ENCODE results near the gene SPSB2.
A peak's percentile ranks its signal among the peaks of the same experiment; 100 is the strongest.

The SPSB2 gene

GRCh38 chr12:6840330-6840729, 32.8 kb downstream of the SPSB2 start:
- peak overlapping the region; percentile 69 for H3K4me3 ChIP-seq (ENCODE audit: low read length)
- H3K4me1 ChIP-seq (ENCODE audit: control insufficient read depth, low read length): peaks cover 48% of the 10 kb centered on the region
- no peaks in the 10 kb centered on the region for H3K36me3 ChIP-seq (ENCODE audit: control insufficient read depth, low read length)
- no peaks in the 10 kb centered on the region for H3K79me2 ChIP-seq (ENCODE audit: control insufficient read depth, low read length)
- no peaks in the 10 kb centered on the region for H3K27me3 ChIP-seq (ENCODE audit: control insufficient read depth, low read length)
- H4K20me1 ChIP-seq (ENCODE audit: control insufficient read depth, insufficient read depth, low read depth, low read length): no peaks in the 10 kb centered on the region
- H3K9me3 ChIP-seq (ENCODE audit: control insufficient read depth, insufficient read depth, low read length): no peaks in the 10 kb centered on the region
- H3K4me2 ChIP-seq (ENCODE audit: low read length): peak overlapping the region; percentile 97
- peak overlapping the region; percentile 86 for H3K27ac ChIP-seq (ENCODE audit: low read depth, low read length)
- TF ChIP-seq EZH2phosphoT487 (IDR thresholded peaks at IDR 0.05; ENCODE audit: borderline replicate concordance, low read length): no peak
- no peak for TF ChIP-seq CTCF (IDR thresholded peaks at IDR 0.05; ENCODE audit: low read depth, low read length, poor library complexity, severe bottlenecking)
- H3F3A ChIP-seq (ENCODE audit: control insufficient read depth, insufficient read depth): peaks cover 11% of the 10 kb centered on the region
- H3K9me2 ChIP-seq (replicated peaks; ENCODE audit: control insufficient read depth, low read length): no peaks in the 10 kb centered on the region

GRCh38 chr12:6839482-6840201, 33.5 kb downstream of the SPSB2 start:
- Histone ChIP-seq H3K9me2 (replicated peaks; ENCODE audit: control insufficient read depth, low read length) (no peaks in the 10 kb centered on the region), H3F3A (ENCODE audit: control insufficient read depth, insufficient read depth) (peaks cover 7% of the 10 kb centered on the region), H3K4me1 (ENCODE audit: control insufficient read depth, low read length) (peaks cover 48% of the 10 kb centered on the region), H3K9me3 (ENCODE audit: control insufficient read depth, insufficient read depth, low read length) (no peaks in the 10 kb centered on the region), H3K36me3 (ENCODE audit: control insufficient read depth, low read length) (no peaks in the 10 kb centered on the region), H3K27ac (ENCODE audit: low read depth, low read length) (peak overlapping the region; percentile 86), H4K20me1 (ENCODE audit: control insufficient read depth, insufficient read depth, low read depth, low read length) (no peaks in the 10 kb centered on the region), H3K27me3 (ENCODE audit: control insufficient read depth, low read length) (no peaks in the 10 kb centered on the region), H3K4me3 (ENCODE audit: low read length) (peak overlapping the region; percentile 69), H3K4me2 (ENCODE audit: low read length) (peak overlapping the region; percentile 97), H3K79me2 (ENCODE audit: control insufficient read depth, low read length) (no peaks in the 10 kb centered on the region)
- TF ChIP-seq EZH2phosphoT487 (IDR thresholded peaks at IDR 0.05; ENCODE audit: borderline replicate concordance, low read length) (no peak), CTCF (IDR thresholded peaks at IDR 0.05; ENCODE audit: low read depth, low read length, poor library complexity, severe bottlenecking) (no peak)

- Histone ChIP-seq H4K20me1 (ENCODE audit: control insufficient read depth, insufficient read depth, low read depth, low read length) (no peaks in the 10 kb centered on the region), H3K27me3 (ENCODE audit: control insufficient read depth, low read length) (peaks cover 3% of the 10 kb centered on the region; the same call in 1 of the 2 replicates), H3K4me3 (ENCODE audit: low read length) (no peak overlapping the region), H3K79me2 (ENCODE audit: control insufficient read depth, low read length) (no peaks in the 10 kb centered on the region), H3K9me2 (replicated peaks; ENCODE audit: control insufficient read depth, low read length) (no peaks in the 10 kb centered on the region), H3K9me3 (ENCODE audit: control insufficient read depth, insufficient read depth, low read length) (no peaks in the 10 kb centered on the region), H3F3A (ENCODE audit: control insufficient read depth, insufficient read depth) (peaks cover 4% of the 10 kb centered on the region; the same call in 1 of the 2 replicates), H3K36me3 (ENCODE audit: control insufficient read depth, low read length) (no peaks in the 10 kb centered on the region), H3K4me1 (ENCODE audit: control insufficient read depth, low read length) (peaks cover 48% of the 10 kb centered on the region), H3K4me2 (ENCODE audit: low read length) (peak overlapping the region; percentile 97; the same call in 1 of the 2 replicates), H3K27ac (ENCODE audit: low read depth, low read length) (no peak overlapping the region)
- no peak for TF ChIP-seq EZH2phosphoT487 (IDR thresholded peaks at IDR 0.05; ENCODE audit: borderline replicate concordance, low read length)
- TF ChIP-seq CTCF (IDR thresholded peaks at IDR 0.05; ENCODE audit: low read depth, low read length, poor library complexity, severe bottlenecking): no peak
Measured at GRCh38 chr12:6838854-6839253, 34.2 kb downstream of the SPSB2 start.
